GM19463 (cell line): ENCODE measurements around the gene WFDC12.

Source experiments
- ATAC-seq: cut with Tn5 transposase; IDR thresholded peaks from one replicate; pipeline ENCODE4 v1.9.1; 2021; ENCODE audit warnings: mild to moderate bottlenecking, moderate library complexity; ENCODE audit not compliant: unreplicated experiment

Gene WFDC12

DNA sequence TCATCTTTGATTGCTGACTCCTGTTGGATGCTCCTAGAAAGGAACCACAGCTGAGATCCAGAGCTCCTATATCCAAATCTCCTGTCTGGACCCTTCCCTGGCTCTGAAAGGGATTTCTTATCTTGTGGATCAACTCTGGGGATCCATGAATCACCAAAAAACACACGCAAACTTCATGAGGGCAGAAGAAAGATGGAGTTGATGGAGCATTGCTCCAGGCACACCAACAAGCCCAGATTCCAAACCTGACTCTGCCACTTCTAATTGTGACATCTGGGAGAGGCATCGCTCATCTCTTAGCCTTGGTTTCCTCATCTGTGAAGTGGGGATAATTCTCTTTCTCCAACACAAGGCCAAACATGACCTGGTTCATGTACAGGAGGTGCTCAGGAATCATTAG is 30.1 kb downstream of the WFDC12 start:
- no peak for ATAC-seq

DNA sequence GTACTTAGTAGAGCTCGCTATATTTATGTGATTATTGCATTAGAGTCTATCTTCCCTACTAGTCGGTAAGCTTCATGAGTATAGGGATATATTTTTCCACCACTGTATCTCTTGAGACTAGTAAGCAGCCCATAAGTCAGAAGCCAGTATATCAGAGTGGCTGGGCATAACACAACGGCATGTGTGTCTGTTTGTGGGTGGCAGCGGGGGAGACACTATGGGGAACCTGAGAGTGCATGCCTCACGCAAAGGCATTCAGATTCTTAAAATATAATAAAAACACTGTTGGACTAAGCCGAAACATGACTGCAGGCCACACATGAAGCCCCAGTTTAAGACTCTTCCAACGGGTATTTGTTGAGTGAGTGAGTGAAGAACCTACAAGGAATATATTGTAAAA is 31.4 kb downstream of the WFDC12 start:
- ATAC-seq, result no peak

DNA sequence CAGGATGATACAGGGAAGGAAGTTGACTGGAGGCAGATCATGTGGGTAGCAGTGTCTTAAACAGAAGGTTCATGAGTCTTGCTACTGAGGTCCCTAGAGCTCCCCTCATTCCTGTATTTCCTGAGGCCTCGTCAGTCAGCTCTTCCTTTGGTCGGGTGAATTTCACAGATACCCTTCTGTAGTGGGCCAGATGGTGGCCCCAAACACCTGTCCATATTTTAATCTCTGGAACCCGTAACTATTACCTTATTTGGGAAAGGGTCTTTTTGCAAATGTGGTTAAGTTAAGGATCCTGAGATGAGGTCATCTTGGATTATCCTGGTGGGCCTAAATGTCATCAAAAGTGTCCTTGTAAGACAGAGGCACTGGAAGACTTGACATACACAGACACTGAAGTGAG is 32.9 kb downstream of the WFDC12 start:
- no peak for ATAC-seq

DNA sequence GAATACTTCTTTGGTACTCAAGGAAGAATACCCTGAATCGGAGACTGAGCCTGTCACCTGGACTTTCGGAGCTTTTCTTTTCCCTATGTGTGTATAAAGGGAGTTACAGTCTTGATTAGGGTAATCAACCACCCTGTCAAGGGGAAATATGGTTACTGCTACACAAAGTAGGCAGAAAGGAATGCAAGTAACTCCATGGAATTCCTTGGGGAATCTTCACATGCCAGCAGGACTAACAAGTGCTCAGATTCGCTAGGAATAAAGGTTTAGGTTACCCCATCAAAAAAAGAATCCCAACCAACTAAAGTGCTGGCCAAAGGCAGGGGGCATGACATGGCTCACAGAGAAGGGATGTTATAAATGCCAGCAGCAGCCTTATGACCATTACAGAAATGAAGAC is 33.8 kb downstream of the WFDC12 start:
- no peak for ATAC-seq

DNA sequence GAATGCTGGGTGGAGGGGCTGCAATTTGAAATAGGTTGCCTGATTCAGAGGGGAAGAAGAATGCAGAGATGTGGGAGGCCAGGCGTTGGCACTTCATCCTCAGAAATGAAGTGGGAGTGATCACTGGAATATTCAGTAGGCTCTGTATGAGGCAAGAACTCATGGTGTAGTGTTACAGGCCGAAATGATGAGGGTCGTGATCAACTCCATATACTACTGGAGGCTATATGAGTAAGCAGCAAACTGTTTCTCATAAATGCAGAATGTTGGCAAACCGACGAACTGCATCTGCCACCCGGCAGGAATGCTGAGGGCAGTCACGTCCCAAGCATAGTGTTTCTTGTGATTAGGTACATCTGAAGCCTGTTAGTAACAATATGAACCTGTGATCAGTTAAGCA is 36.0 kb downstream of the WFDC12 start:
- no peak for ATAC-seq

DNA sequence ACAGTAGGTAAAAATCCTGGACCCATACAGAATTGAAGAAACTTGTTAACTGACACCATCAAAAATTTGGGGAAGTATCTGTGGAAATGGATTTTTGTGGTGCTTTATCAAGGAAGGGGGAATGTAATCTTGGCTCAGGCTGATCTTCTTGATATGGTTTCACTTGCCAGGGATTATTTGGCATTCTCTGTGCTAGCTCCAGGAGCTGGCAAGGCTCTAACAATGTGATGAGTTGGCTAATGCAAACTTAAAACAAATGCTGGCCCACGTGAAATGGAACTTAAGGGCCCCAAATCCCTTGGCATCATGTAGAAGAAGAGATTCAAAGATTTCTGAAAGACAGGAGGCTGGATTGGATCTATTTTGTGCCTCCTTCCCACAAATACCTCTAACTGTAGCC is 36.5 kb downstream of the WFDC12 start:
- ATAC-seq, result no peak

DNA sequence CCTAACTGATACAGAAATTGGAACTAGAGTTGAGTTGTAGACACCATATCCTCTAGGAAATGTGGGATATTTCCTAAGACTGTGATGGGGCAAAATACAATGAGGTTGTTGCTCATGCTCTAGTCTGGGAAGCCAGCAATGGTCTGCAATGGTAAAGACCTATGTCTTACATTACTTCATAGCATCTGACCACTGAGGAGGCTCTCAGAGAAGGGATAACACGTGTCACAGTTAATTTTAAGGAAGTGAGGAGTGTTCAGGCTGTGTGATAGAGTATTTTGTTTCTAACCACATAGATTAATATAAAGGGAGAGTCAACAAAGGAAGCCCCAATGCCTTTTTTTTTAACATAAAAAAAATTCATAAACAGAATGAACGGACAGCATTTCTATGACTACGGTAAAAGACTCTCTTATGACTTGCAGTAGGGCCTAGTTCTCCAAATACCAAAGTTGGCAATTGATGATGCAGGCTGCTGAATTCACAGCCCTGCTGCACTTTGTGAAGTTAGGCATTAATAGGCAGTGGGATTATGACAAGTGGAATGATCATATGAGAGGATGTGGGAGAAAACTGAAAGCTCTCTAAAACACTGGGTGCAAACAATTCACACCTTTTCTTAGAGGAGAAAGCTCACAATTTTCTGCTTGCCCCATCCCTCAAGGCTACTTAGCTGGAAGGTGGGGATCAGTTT is 37.0 kb downstream of the WFDC12 start:
- ATAC-seq, result no peak

DNA sequence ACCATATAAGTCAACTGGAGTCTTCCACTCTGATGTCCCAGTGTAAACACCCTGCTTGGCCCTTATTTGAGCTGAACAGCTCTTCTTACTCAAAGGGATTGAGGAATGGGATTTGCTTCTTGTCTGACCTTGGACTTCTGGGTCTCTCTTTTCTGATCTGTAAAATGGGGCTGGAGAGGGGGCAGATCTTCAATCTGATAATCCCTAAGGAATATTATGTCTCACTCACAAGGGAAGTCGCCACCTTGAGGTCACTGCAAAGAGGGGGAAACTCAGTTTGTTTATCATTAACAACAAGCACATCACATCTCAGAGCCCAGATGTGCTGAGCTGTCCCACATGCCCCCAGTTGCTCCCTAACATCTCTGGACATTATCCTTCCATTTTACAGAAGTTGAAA is 38.4 kb downstream of the WFDC12 start:
- ATAC-seq, result no peak

DNA sequence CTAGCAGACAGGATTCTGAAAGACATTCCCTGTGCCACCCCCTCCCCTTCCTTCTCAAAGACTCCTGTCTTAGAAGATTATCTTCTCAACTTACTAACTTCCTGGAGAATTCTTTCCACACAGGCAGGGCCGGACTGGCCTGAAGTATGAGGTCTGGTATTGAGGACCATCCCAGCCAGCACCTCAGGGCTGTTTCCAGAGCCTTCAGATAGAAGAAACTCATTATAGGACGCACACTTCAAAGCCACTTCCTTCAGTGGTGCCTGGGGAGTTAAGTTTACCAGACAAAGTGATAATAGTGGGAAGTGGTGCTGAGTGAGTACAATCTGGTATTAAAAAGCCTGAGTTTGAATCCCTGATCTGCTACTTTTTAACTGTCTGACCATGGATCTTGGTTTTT is 39.0 kb downstream of the WFDC12 start:
- no peak for ATAC-seq

DNA sequence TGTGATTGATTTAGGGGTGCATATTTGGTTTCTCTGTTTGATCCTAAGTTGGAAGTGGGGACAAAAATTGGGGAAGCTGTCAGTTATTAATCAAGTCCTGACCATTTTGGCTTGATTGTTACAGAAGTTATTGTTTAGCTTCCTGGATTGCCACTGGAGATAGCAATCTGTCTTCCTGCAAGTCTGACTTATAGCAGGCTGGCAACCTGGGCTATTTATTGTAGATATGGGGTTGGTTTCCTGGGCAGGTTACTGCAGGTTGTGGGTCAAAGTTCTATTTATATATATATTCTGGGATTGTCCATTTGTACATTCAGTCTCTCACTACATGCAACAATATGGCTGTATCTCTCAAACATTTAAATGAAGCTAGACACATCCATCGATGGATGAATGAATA is 41.1 kb downstream of the WFDC12 start:
- no peak for ATAC-seq

DNA sequence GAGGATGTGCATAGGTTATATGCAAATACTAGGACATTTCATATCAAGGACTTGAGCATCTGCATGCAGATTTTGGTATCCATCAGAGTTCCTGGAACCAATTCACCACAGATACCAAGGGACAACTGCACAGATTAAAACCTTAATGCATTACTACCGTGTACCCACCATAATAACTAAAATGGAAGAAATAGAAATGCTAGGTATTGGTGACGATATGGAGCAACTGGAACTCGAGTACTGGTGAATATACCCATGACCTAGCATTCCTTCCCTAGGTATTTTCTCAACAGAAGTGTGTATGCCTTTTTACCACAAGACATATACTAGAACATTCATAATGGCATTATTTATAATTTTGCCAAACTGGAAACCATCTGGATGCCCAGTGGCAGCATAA is 41.8 kb downstream of the WFDC12 start:
- no peak for ATAC-seq

DNA sequence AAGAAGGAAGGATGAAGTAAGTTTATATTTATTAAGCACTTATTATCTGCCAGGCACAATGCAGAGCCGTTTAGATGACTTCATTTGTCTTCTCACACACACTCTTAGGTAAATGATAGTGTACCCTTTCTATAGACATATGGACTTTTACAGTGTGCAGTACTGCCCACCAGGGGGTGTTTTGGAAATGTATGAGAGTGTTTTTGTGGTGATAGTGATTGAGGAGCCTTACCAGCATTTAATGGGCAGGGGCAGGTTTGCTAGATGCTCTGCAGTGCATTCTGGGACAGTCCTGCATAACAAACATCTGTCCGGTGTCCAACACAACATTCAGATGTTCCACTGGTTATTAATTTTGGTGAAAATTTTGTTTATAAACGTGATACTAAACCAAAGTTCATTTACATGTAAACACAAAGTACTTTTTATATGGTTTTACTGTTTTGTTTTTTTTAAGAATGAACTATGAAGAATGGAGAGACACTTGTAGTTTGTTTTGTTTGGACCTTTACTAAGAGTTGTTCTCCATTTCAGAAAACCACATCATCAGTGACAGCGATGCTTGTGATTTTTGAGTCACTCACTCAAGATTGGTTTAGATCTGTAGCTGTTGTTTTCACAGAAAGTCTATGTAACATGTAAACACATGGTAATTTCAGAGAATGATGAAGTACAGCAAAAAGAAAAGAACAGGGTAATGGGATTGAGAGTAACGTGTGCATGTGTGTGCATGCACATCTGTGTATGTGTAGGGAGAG is 43.2 kb downstream of the WFDC12 start:
- no peak for ATAC-seq

DNA sequence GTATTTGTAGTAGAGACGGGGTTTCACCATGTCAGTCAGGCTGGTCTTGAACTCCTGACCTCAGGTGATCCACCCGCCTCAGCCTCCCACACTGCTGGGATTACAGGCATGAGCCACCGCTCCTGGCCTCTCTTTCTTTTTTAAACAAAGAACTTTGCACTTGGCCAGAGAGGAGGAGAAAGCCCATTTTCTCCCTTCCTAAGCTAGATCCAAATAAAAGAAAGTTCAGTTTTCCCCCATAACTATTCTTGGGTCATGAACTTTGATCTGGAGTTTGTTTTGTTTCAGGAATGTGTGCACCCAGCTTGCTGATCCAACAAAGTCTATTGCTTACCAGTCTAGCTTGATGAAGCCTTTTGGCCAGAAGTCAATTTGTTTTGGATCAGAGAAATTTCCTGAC is 46.7 kb downstream of the WFDC12 start:
- ATAC-seq, result no peak
